Measurements from ENCODE around the gene MAP7. TPM values are rescaled to one million over a fixed set of nuclear protein-coding genes. Genes with fewer than 3 reads are reported as not detected.

The MAP7 gene
- total RNA-seq, 6 experiments from 2014 or later = 0.14 to 0.65 (median 0.51) TPM

DNA sequence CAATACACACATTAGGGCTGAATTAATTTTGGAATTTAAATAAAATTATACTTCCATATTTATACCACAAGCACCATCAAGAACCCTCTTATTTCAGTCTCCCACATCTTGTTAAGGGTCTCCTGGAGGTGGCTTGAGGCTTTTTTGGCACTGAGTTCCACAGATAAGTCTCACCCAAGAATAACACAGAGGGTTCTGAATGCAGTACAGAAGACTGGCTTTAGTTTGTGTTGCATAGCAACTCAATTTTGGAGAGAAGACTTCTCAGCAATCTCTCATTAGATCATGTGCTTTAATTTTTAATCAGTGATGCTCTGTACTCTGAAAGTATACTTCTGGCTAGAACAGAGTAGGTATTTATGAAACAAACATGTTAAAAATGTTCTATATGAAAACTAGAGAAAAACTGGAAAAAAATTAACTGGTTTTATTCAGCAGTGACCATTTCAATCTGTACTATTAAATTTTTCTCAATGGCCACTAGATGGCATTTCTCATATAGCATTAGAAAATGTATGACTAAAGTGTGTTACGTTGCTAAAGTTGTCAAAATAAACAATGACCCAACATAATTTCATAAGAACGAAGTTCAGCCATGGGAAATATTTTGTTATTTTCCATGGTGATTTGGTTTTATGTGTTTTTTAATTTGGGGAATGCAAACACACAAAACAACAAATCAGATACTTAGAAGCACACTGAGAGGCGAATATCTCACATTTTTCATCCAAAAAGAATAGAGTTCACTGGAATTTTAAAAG lies 32.7 kb upstream of the MAP7 start:
- DNase-seq = peak; percentile 88
- Mint-ChIP-seq H3K4me1 (ENCODE audit: low read depth) (peaks cover 44% of the 10 kb centered on the region), H3K9me3 (no peaks in the 10 kb centered on the region), H3K27ac (peak overlapping the region; percentile 94), H3K27me3 (ENCODE audit: insufficient read depth) (no peaks in the 10 kb centered on the region), H3K36me3 (ENCODE audit: low read depth) (peaks cover 23% of the 10 kb centered on the region), H3K4me3 (no peak overlapping the region)
- TF ChIP-seq, protein P1, sequence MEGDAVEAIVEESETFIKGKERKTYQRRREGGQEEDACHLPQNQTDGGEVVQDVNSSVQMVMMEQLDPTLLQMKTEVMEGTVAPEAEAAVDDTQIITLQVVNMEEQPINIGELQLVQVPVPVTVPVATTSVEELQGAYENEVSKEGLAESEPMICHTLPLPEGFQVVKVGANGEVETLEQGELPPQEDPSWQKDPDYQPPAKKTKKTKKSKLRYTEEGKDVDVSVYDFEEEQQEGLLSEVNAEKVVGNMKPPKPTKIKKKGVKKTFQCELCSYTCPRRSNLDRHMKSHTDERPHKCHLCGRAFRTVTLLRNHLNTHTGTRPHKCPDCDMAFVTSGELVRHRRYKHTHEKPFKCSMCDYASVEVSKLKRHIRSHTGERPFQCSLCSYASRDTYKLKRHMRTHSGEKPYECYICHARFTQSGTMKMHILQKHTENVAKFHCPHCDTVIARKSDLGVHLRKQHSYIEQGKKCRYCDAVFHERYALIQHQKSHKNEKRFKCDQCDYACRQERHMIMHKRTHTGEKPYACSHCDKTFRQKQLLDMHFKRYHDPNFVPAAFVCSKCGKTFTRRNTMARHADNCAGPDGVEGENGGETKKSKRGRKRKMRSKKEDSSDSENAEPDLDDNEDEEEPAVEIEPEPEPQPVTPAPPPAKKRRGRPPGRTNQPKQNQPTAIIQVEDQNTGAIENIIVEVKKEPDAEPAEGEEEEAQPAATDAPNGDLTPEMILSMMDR (IDR thresholded peaks at IDR 0.05) = peak; percentile 89

DNA sequence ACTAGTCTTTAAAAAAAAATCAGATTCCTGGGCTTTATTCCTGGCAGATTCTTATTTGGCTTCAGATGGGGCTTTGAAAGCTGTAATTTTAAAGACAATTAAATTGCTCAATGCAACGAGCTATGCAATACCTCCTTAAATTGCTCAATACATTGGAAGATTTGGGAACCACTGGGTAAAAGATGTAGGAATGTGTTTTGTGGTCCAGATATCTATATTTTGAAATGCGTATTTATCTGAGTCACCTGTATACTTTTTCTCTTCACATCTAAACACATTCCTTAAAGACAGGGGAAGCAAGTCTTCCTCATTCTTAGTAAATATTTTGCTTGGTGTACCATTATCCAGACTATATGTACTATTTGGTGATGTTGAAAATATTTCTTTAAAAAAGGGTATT lies 29.6 kb upstream of the MAP7 start:
- no peaks in the 10 kb centered on the region for H3K27me3 Mint-ChIP-seq (ENCODE audit: insufficient read depth)
- DNase-seq = no peak
- no peak overlapping the region for H3K27ac Mint-ChIP-seq
- TF ChIP-seq, protein P1 (IDR thresholded peaks at IDR 0.05) = no peak
- peaks cover 22% of the 10 kb centered on the region for H3K4me1 Mint-ChIP-seq (ENCODE audit: low read depth)
- no peak overlapping the region for H3K4me3 Mint-ChIP-seq
- peaks cover 30% of the 10 kb centered on the region for H3K36me3 Mint-ChIP-seq (ENCODE audit: low read depth)
- H3K9me3 Mint-ChIP-seq = no peaks in the 10 kb centered on the region

DNA sequence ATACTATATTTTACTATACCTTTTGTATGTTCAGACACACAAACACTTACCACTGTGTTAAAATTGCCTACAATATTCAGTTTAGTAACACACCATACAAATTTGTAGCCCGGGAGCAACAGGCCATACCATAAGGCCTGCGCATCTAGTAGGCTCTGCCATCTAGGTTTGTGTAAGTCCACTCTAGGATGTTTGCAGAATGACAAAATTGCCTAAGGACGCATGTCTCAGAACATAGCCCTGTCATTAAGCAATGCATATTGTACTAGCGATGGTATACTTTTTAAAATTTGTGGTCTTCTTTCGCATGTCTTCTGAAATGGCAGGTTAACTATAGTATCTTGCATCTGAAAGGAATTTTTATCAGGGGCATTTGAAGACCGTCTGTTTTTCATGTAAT lies 26.6 kb upstream of the MAP7 start:
- Mint-ChIP-seq H3K9me3 (no peaks in the 10 kb centered on the region), H3K4me1 (ENCODE audit: low read depth) (no peaks in the 10 kb centered on the region), H3K36me3 (ENCODE audit: low read depth) (peaks cover 31% of the 10 kb centered on the region), H3K27ac (no peak overlapping the region), H3K27me3 (ENCODE audit: insufficient read depth) (no peaks in the 10 kb centered on the region), H3K4me3 (no peak overlapping the region)
- TF ChIP-seq, protein P1 (IDR thresholded peaks at IDR 0.05) = no peak
- DNase-seq = no peak

DNA sequence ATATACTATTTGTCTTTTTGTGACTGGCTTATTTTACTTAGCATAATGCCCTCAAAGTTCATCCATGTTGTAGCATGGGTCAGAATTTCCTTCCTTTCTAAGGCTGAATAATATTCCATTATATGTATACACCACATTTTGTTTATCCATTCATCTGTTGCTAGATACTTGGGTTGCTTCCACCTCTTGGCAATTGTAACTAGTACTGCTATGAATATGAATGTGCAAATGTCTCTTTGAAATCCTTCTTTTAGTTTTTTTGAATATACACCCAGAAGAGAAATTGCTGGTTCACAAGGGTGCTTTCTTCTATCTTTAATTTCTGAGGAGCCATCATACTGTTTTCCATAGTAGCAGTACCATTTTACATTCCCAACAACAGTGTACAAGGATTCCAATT lies 21.3 kb upstream of the MAP7 start:
- peaks cover 44% of the 10 kb centered on the region for H3K36me3 Mint-ChIP-seq (ENCODE audit: low read depth)
- H3K4me3 Mint-ChIP-seq = no peak overlapping the region
- no peak overlapping the region for H3K27ac Mint-ChIP-seq
- H3K4me1 Mint-ChIP-seq (ENCODE audit: low read depth) = no peaks in the 10 kb centered on the region
- H3K27me3 Mint-ChIP-seq (ENCODE audit: insufficient read depth) = no peaks in the 10 kb centered on the region
- no peak for DNase-seq
- TF ChIP-seq, protein P1 (IDR thresholded peaks at IDR 0.05) = no peak
- no peaks in the 10 kb centered on the region for H3K9me3 Mint-ChIP-seq

DNA sequence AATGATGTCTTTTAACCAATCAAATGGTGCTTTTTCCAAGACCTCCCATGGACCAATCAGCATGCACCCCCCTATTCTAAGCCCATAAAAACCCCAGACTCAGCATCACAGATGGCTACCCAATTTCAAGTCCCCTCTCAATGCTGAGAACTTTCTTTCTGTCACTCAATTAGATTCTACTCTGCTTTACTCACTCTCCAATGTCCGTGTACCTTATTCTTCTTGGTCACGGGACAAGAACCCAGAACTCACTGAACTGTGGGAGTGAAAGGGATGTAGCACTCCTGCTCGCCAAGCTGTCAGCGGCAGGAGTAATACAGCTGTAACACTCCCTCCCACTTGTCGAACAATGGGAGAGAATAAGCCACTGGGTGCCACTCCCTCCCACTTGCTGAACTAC lies 20.8 kb upstream of the MAP7 start:
- TF ChIP-seq, protein P1 (IDR thresholded peaks at IDR 0.05) = no peak
- Mint-ChIP-seq H3K4me3 (no peak overlapping the region), H3K9me3 (no peaks in the 10 kb centered on the region), H3K4me1 (ENCODE audit: low read depth) (no peaks in the 10 kb centered on the region), H3K27me3 (ENCODE audit: insufficient read depth) (no peaks in the 10 kb centered on the region), H3K27ac (no peak overlapping the region), H3K36me3 (ENCODE audit: low read depth) (peaks cover 46% of the 10 kb centered on the region)
- DNase-seq = no peak

All from HFFc6 (cell line).